Measurements from ENCODE around the gene WDR4.
"Not testable (repeated sequence)": the region's sequence is repeated elsewhere in the genome, so short reads cannot be mapped to it uniquely, and the experiment has no call there.

The WDR4 gene

GRCh38 chr21:42812528-42813241 is 66.7 kb downstream of the WDR4 start:
- DNase-seq: not testable (repeated sequence)

- no peak for DNase-seq
Observed at GRCh38 chr21:42811960-42812359, 67.4 kb downstream of the WDR4 start.

- no peak for DNase-seq
Observed at GRCh38 chr21:42809577-42810475, 69.5 kb downstream of the WDR4 start.

- DNase-seq: no peak
Observed at GRCh38 chr21:42809171-42809570, 70.2 kb downstream of the WDR4 start.

- DNase-seq: no peak
Observed at GRCh38 chr21:42807938-42808613, 71.3 kb downstream of the WDR4 start.

- DNase-seq: not testable (repeated sequence)
Observed at GRCh38 chr21:42807293-42807895, 71.9 kb downstream of the WDR4 start.

GRCh38 chr21:42806509-42807140 is 72.7 kb downstream of the WDR4 start:
- DNase-seq: no peak

- DNase-seq: not testable (repeated sequence)
Observed at GRCh38 chr21:42801616-42802015, 77.7 kb downstream of the WDR4 start.

GRCh38 chr21:42799948-42800347 is 79.4 kb downstream of the WDR4 start:
- DNase-seq: no peak

GRCh38 chr21:42799516-42799915 is 79.8 kb downstream of the WDR4 start:
- DNase-seq: no peak
